ENCODE results near the gene PFAS. TPM values are rescaled to one million over a fixed set of nuclear protein-coding genes. Genes with fewer than 3 reads are reported as not detected.

Gene PFAS
- polyA plus RNA-seq, 1 donor from 2014 or later, result 11.7 TPM

- Histone ChIP-seq H2AFZ (ENCODE audit: low read depth, low read length) (no peak overlapping the region), H3K79me2 (replicated peaks; ENCODE audit: insufficient read depth, low read length) (no peaks in the 10 kb centered on the region), H3K27me3 (ENCODE audit: insufficient read depth, low read depth, low read length) (no peaks in the 10 kb centered on the region)
These were observed 26.6 kb downstream of the PFAS start for GRCh38 chr17:8275421-8276290.

GRCh38 chr17:8277317-8277716 lies 28.2 kb downstream of the PFAS start:
- no peaks in the 10 kb centered on the region for H3K27me3 ChIP-seq (ENCODE audit: insufficient read depth, low read depth, low read length)
- H3K79me2 ChIP-seq (replicated peaks; ENCODE audit: insufficient read depth, low read length), result no peaks in the 10 kb centered on the region
- no peak overlapping the region for H2AFZ ChIP-seq (ENCODE audit: low read depth, low read length)
- no peak overlapping the region for H3K9ac ChIP-seq (ENCODE audit: low read length)
- no peak overlapping the region for H3K4me2 ChIP-seq (ENCODE audit: low read length)
- no peak overlapping the region for H3K27ac ChIP-seq (ENCODE audit: low read length)
- H3K9me2 ChIP-seq (ENCODE audit: insufficient read depth, low read length), result no peaks in the 10 kb centered on the region
- H3K9me3 ChIP-seq (ENCODE audit: low read length), result no peaks in the 10 kb centered on the region
- H3K4me3 ChIP-seq (ENCODE audit: low read length), result no peak overlapping the region
- H4K20me1 ChIP-seq (ENCODE audit: insufficient read depth), result no peaks in the 10 kb centered on the region
- no peaks in the 10 kb centered on the region for H3K36me3 ChIP-seq (ENCODE audit: insufficient read depth, low read length)
- no peaks in the 10 kb centered on the region for H3F3A ChIP-seq (ENCODE audit: insufficient read depth, low read length, poor library complexity, severe bottlenecking)
- TF ChIP-seq EZH2 (IDR thresholded peaks at IDR 0.05; ENCODE audit: borderline replicate concordance, insufficient read depth, low read length, poor library complexity, severe bottlenecking), result no peak
- no peak for TF ChIP-seq CTCF (IDR thresholded peaks at IDR 0.05; ENCODE audit: poor library complexity, severe bottlenecking)
- no peak for TF ChIP-seq POLR2AphosphoS5 (IDR thresholded peaks at IDR 0.05)
- TF ChIP-seq EP300 (conservative IDR thresholded peaks at IDR 0.05; ENCODE audit: poor library complexity, severe bottlenecking), result no peak
- no peak for TF ChIP-seq SMC3 (conservative IDR thresholded peaks at IDR 0.05; ENCODE audit: poor library complexity)

More at GRCh38 chr17:8275421-8276290, 26.6 kb downstream of the PFAS start:
- Histone ChIP-seq H3K9me3 (ENCODE audit: low read length) (no peaks in the 10 kb centered on the region), H3K9me2 (ENCODE audit: insufficient read depth, low read length) (no peaks in the 10 kb centered on the region), H3K36me3 (ENCODE audit: insufficient read depth, low read length) (no peaks in the 10 kb centered on the region), H4K20me1 (ENCODE audit: insufficient read depth) (no peaks in the 10 kb centered on the region), H3K4me3 (ENCODE audit: low read length) (no peak overlapping the region), H3K4me2 (ENCODE audit: low read length) (no peak overlapping the region), H3K9ac (ENCODE audit: low read length) (no peak overlapping the region), H3K27ac (ENCODE audit: low read length) (no peak overlapping the region), H3F3A (ENCODE audit: insufficient read depth, low read length, poor library complexity, severe bottlenecking) (no peaks in the 10 kb centered on the region)
- TF ChIP-seq CTCF (IDR thresholded peaks at IDR 0.05; ENCODE audit: poor library complexity, severe bottlenecking) (no peak), POLR2AphosphoS5 (IDR thresholded peaks at IDR 0.05) (no peak), TAF1 (IDR thresholded peaks at IDR 0.05; ENCODE audit: low read depth) (no peak), MXI1 (conservative IDR thresholded peaks at IDR 0.05; ENCODE audit: poor library complexity, severe bottlenecking) (no peak), RAD21 (conservative IDR thresholded peaks at IDR 0.05) (no peak), EZH2 (IDR thresholded peaks at IDR 0.05; ENCODE audit: borderline replicate concordance, insufficient read depth, low read length, poor library complexity, severe bottlenecking) (no peak), REST (IDR thresholded peaks at IDR 0.05; ENCODE audit: borderline replicate concordance) (no peak)
